Neural progenitor cell (in vitro differentiated cells): Measurements from ENCODE around the gene SLC27A1. TPM values are rescaled to one million over a fixed set of nuclear protein-coding genes. Genes with fewer than 3 reads are reported as not detected.
A peak's percentile ranks its signal among the peaks of the same experiment; 100 is the strongest.

ENCODE experiments used
- DNase-seq: peaks from one replicate; pipeline ENCODE4 v3.0.0-alpha.2; 2016; ENCODE audit warnings: low spot score
- H2AFZ ChIP-seq: fragments of 200-600 bp; sonication (generic); replicated peaks from 2 replicates; pipeline ENCODE4 v1.6.1; 2016; ENCODE audit warnings: antibody characterized with exemption
- H3F3A ChIP-seq: fragments of 200-600 bp; sonication (generic); 2 replicates; pipeline ENCODE4 v1.6.1; 2016; ENCODE audit warnings: antibody characterized with exemption, low read depth
- H3K27ac ChIP-seq: fragments of 200-600 bp; sonication (generic); 2 replicates; pipeline ENCODE4 v1.5.1; 2016; ENCODE audit warnings: mild to moderate bottlenecking
- H3K27me3 ChIP-seq: fragments of 200-600 bp; sonication (generic); 2 replicates; pipeline ENCODE4 v1.6.1; 2016; ENCODE audit warnings: mild to moderate bottlenecking, moderate library complexity
- H3K36me3 ChIP-seq: fragments of 200-600 bp; sonication (generic); 2 replicates; pipeline ENCODE4 v1.5.1; 2016
- H3K4me1 ChIP-seq: fragments of 200-600 bp; sonication (generic); 2 replicates; pipeline ENCODE4 v1.6.1; 2016; ENCODE audit warnings: mixed run types
- H3K4me2 ChIP-seq: fragments of 200-600 bp; sonication (generic); 2 replicates; pipeline ENCODE4 v1.6.1; 2016
- H3K4me3 ChIP-seq: fragments of 200-600 bp; sonication (generic); 2 replicates; pipeline ENCODE4 v1.5.1; 2016
- H3K79me2 ChIP-seq: fragments of 200-600 bp; sonication (generic); 2 replicates; pipeline ENCODE4 v1.6.1; 2016; ENCODE audit warnings: low read depth
- H3K9ac ChIP-seq: fragments of 200-600 bp; sonication (generic); 2 replicates; pipeline ENCODE4 v1.6.1; 2016
- H3K9me3 ChIP-seq: fragments of 200-600 bp; sonication (generic); 2 replicates; pipeline ENCODE4 v1.5.1; 2016; ENCODE audit warnings: low read depth
- H4K20me1 ChIP-seq: fragments of 200-600 bp; sonication (generic); 2 replicates; pipeline ENCODE4 v1.6.1; 2016; ENCODE audit warnings: low read depth
- H3K27ac Mint-ChIP-seq: 3 replicates; pipeline ENCODE4 v1.8.0; 2021; ENCODE audit warnings: mixed read lengths
- H3K27me3 Mint-ChIP-seq: 2 replicates; pipeline ENCODE4 v1.8.0; 2022; ENCODE audit warnings: low read depth, mild to moderate bottlenecking, inconsistent platforms, moderate library complexity, mixed read lengths; ENCODE audit not compliant: insufficient read depth
- H3K36me3 Mint-ChIP-seq: 3 replicates; pipeline ENCODE4 v1.8.0; 2021; ENCODE audit warnings: mixed read lengths
- H3K4me1 Mint-ChIP-seq: 3 replicates; pipeline ENCODE4 v1.8.0; 2021; ENCODE audit warnings: mixed read lengths
- H3K4me3 Mint-ChIP-seq: 3 replicates; pipeline ENCODE4 v1.8.0; 2021; ENCODE audit warnings: mild to moderate bottlenecking, moderate library complexity, mixed read lengths
- H3K9me3 Mint-ChIP-seq: 3 replicates; pipeline ENCODE4 v1.8.0; 2020; ENCODE audit warnings: mixed read lengths
- CTCF ChIP-seq: fragments of 200-600 bp; sonication (generic); IDR thresholded peaks from 2 replicates; pipeline ENCODE4 v1.5.1; 2017; ENCODE audit warnings: antibody characterized with exemption, mild to moderate bottlenecking
- EZH2 ChIP-seq: fragments of 200-600 bp; sonication (generic); IDR thresholded peaks from 2 replicates; pipeline ENCODE4 v1.6.1; 2017; ENCODE audit warnings: antibody characterized with exemption, mild to moderate bottlenecking, moderate library complexity
- EZH2phosphoT487 ChIP-seq: fragments of 200-600 bp; sonication (generic); IDR thresholded peaks from 2 replicates; pipeline ENCODE4 v1.6.1; 2017; ENCODE audit warnings: antibody characterized with exemption
- total RNA-seq: library from RNA; depleted of rRNA; stranded (reverse); fragments of >200 nt; gene quantifications from 2 replicates; pipeline ENCODE4 v1.2.3, GENCODE V29; 2015; ENCODE audit warnings: low replicate concordance

SLC27A1 gene
- total RNA-seq, 1 donor from 2014 or later: 13.9 TPM

GRCh38 chr19:17488593-17489391 is 18.5 kb downstream of the SLC27A1 start:
- Mint-ChIP-seq H3K27ac (peak overlapping the region; percentile 58), H3K4me3 (peak overlapping the region; percentile 69), H3K27me3 (peaks cover 6% of the 10 kb centered on the region), H3K4me1 (peaks cover 18% of the 10 kb centered on the region), H3K9me3 (no peaks in the 10 kb centered on the region), H3K36me3 (peaks cover 4% of the 10 kb centered on the region)
- Histone ChIP-seq H4K20me1 (peaks cover 11% of the 10 kb centered on the region), H3K36me3 (no peaks in the 10 kb centered on the region), H3K4me2 (peak overlapping the region; percentile 77), H3F3A (no peaks in the 10 kb centered on the region), H3K9ac (no peak overlapping the region), H3K4me3 (peak overlapping the region; percentile 28), H3K27me3 (no peaks in the 10 kb centered on the region), H3K27ac (no peak overlapping the region), H3K79me2 (no peaks in the 10 kb centered on the region), H2AFZ (no peak overlapping the region), H3K4me1 (peaks cover 8% of the 10 kb centered on the region), H3K9me3 (no peaks in the 10 kb centered on the region)
- TF ChIP-seq EZH2phosphoT487 (no peak), CTCF (peak; percentile 71)
- peak; percentile 96 for DNase-seq

- Histone ChIP-seq H3K9ac (no peak overlapping the region), H3K4me3 (no peak overlapping the region), H3K79me2 (no peaks in the 10 kb centered on the region), H3K9me3 (no peaks in the 10 kb centered on the region), H3K36me3 (no peaks in the 10 kb centered on the region), H3K27me3 (no peaks in the 10 kb centered on the region), H2AFZ (no peak overlapping the region), H3K4me2 (no peak overlapping the region), H3K4me1 (peaks cover 8% of the 10 kb centered on the region), H3F3A (no peaks in the 10 kb centered on the region), H4K20me1 (peaks cover 11% of the 10 kb centered on the region), H3K27ac (no peak overlapping the region)
- peak overlapping the region; percentile 9 for H3K4me3 Mint-ChIP-seq
- no peak for TF ChIP-seq CTCF
- TF ChIP-seq EZH2: no peak
- no peak for TF ChIP-seq EZH2phosphoT487
- peaks cover 18% of the 10 kb centered on the region for H3K4me1 Mint-ChIP-seq
- H3K27me3 Mint-ChIP-seq: peaks cover 3% of the 10 kb centered on the region
- DNase-seq: no peak
- H3K27ac Mint-ChIP-seq: no peak overlapping the region
- peaks cover 4% of the 10 kb centered on the region for H3K36me3 Mint-ChIP-seq
- no peaks in the 10 kb centered on the region for H3K9me3 Mint-ChIP-seq
These were observed 19.2 kb downstream of the SLC27A1 start for GRCh38 chr19:17489392-17490030.

GRCh38 chr19:17490411-17490810 is 20.1 kb downstream of the SLC27A1 start:
- Histone ChIP-seq H3K4me1 (peaks cover 8% of the 10 kb centered on the region), H3F3A (no peaks in the 10 kb centered on the region), H4K20me1 (peaks cover 11% of the 10 kb centered on the region), H3K27ac (no peak overlapping the region), H3K4me3 (no peak overlapping the region), H3K4me2 (no peak overlapping the region), H3K9me3 (no peaks in the 10 kb centered on the region), H2AFZ (no peak overlapping the region), H3K9ac (no peak overlapping the region), H3K36me3 (no peaks in the 10 kb centered on the region), H3K79me2 (no peaks in the 10 kb centered on the region), H3K27me3 (no peaks in the 10 kb centered on the region)
- Mint-ChIP-seq H3K27ac (no peak overlapping the region), H3K27me3 (peaks cover 3% of the 10 kb centered on the region), H3K4me3 (no peak overlapping the region), H3K36me3 (peaks cover 4% of the 10 kb centered on the region), H3K9me3 (no peaks in the 10 kb centered on the region), H3K4me1 (peaks cover 18% of the 10 kb centered on the region)
- TF ChIP-seq CTCF (no peak), EZH2phosphoT487 (no peak)
- no peak for DNase-seq
